Heart right ventricle (tissue), 16 donors: ENCODE data around the gene PKDCC. TPM values are rescaled to one million over a fixed set of nuclear protein-coding genes. Genes with fewer than 3 reads are reported as not detected.

Source experiments
- ATAC-seq, 8 donors: fragments of 200-7000 bp; cut with Tn5 transposase; one replicate each; pipeline ENCODE4 v1.9.1; 2020; ENCODE audit warnings: mild to moderate bottlenecking in 8 of 8, moderate library complexity in 8 of 8, moderate number of reproducible peaks in 1 of 8
- DNase-seq, 2 donors: peaks; one replicate each; pipeline ENCODE4 v3.0.0-alpha.2; 2020
- H3K27ac ChIP-seq, 10 donors: fragments of 200-600 bp; sonication (generic) in 2 of 10; one replicate each; pipeline versions ENCODE4 v1.5.0 to v1.8.0; 2020 to 2022; ENCODE audit warnings: mild to moderate bottlenecking in 3 of 10
- H3K27me3 ChIP-seq, 7 donors: fragments of 200-600 bp; one replicate each; pipeline ENCODE4 v1.8.0; 2021 to 2022; ENCODE audit warnings: mild to moderate bottlenecking in 2 of 7
- H3K36me3 ChIP-seq, 9 donors: fragments of 200-600 bp; sonication (generic) in 1 of 9; one replicate each; pipeline versions ENCODE4 v1.5.0 to v1.8.0; 2020 to 2022; ENCODE audit warnings: mild to moderate bottlenecking in 2 of 9
- H3K4me1 ChIP-seq, 9 donors: fragments of 200-600 bp; sonication (generic) in 1 of 9; one replicate each; pipeline versions ENCODE4 v1.5.0 to v1.8.0; 2020 to 2022; ENCODE audit warnings: mild to moderate bottlenecking in 4 of 9
- H3K4me3 ChIP-seq, 10 donors: fragments of 200-600 bp; sonication (generic) in 2 of 10; one replicate each; pipeline versions ENCODE4 v1.5.0 to v1.8.0; 2020 to 2022; ENCODE audit warnings: mild to moderate bottlenecking in 7 of 10, moderate library complexity in 2 of 10
- H3K9me3 ChIP-seq, 11 donors: fragments of 200-600 bp in 10 of 11; sonication (generic) in 2 of 11; one replicate each; pipeline versions ENCODE4 v1.5.0 to v1.8.0; 2013 to 2022; ENCODE audit warnings: mild to moderate bottlenecking in 2 of 11, control low read depth in 1 of 11, moderate library complexity in 1 of 11
- WGBS, 2 donors: extraction: QIAGEN DNeasy Blood & Tissue Kit; methylation state at CpG; one replicate each; pipeline ENCODE4 v1.1.7; 2013; ENCODE audit warnings: inconsistent platforms in 1 of 2; 5-methylcytosine and 5-hydroxymethylcytosine counted together
- intact Hi-C, 10 donors: fragments of 100-400 bp; cut with DNase I; formaldehyde crosslinking; loops; one replicate each; pipeline versions ENCODE4 v1.11.1 to v1.14.2; 2022
- polyA plus RNA-seq, 2 donors: library from polyadenylated mRNA; stranded (reverse); fragments of 200-250 nt; gene quantifications; one replicate each; pipeline ENCODE4 v1.2.3, GENCODE V29; 2013
- total RNA-seq, 10 donors: library from RNA; stranded (reverse); fragmentation: NEBNext Ultra II Directional in 3 of 10; extraction: Animal tissue kit (Norgen Biotek cat#: 25700) in 3 of 10; gene quantifications; one replicate each; pipeline versions ENCODE4 v1.2.1 to v1.2.4, GENCODE V29; 2021 to 2023
- TF ChIP-seq, protein P1 (sequence below), 9 donors: fragments of 200-600 bp; sonication (generic) in 2 of 9; IDR thresholded peaks; one replicate each; pipeline versions ENCODE4 v1.5.0 to v1.8.0; 2021 to 2022; ENCODE audit warnings: antibody characterized with exemption in 9 of 9, mild to moderate bottlenecking in 5 of 9, moderate library complexity in 1 of 9
- donor health status: Arrhythmogenic right ventricular cardiomyopathy.
- donor health status: ischemic (EF 13 %, LVEDD 7.1; RV severe dilation, severe dysfunction).
- donor health status: healthy with polysubstance abuse.
- donor health status: DM: no; HTN: yes; CAD: no.
- donor health status: DM: no; HTN: no; CAD: no.
- donor health status: ischemic (EF 25% LVEDD 6.9; RV normal size, moderate dysfunction).
- donor health status: ischemic (EF 25% LVEDD 5.7; RV mildly dilated, moderate dysfunction).
- donor health status: healthy.
- donor health status: DM: yes; HTN: yes; CAD: no.
- donor health status: Ischemic cardiomyopathy.
- donor health status: ischemic (EF 35%, LVEDD 5.7; RV mildly dilated, moderate dysfunction).
- donor health status: nonischemic (EF 11% LVEDD 7.7; RV severe dilation, severe dysfunction).
- donor health status: DM: yes; HTN: yes; CAD: no.
- donor health status: PGD.
- donor health status: ischemic (EF 29% LVEDD 5.4; RV normal size, mild dysfunction).
- donor health status: nonischemic (EF 23%, LVEDD 6.1; RV moderate dilation, normal function).

PKDCC gene
- total and polyA plus RNA-seq, 12 donors = 25.1 to 263 (median 51.4) TPM

DNA sequence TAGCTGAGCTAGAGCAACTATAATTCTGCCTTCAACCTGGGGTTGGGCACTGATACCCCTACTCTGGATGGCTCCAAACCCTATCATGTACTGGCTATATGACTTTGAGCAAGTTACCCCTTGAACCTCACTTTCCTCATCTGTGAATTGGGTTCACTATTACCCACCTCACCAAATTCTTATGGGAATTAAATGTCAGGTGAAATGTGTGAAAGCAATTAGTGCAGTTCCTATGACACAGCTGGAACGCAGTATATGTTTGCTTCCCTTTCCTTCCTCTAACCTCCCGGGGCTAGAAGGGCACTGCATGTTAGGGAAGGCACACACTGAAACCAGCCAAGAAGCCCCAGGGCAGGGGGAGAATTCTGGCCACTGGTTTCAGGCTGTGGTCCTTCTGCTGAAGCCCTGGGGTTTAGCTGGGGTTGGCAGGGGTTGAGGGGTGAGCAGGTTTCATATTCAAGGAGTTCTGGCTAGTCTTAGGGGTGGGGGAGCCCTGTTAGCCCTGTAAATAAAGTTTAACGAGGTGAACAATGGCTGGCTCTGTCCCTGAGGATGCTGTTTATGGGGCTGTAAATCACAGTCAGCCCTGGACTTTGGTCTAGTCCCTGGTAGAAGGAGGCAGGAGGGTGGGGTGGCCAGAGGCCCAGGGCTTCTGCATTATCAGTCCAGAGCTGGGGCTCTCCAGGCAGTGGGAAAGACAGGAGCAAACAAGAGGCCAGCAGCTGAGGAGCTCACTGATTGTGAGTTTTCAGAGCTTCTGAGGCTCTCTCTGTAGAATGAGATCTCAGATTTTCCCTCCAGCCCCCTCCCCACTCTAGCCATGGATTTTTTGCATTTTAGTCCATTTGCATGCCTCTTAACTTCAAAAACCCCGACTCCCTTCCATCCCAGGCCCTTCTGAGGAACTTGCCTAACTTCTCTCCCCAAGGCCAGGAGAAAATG lies 8.0 kb downstream of the PKDCC start:
- TF ChIP-seq, protein P1, sequence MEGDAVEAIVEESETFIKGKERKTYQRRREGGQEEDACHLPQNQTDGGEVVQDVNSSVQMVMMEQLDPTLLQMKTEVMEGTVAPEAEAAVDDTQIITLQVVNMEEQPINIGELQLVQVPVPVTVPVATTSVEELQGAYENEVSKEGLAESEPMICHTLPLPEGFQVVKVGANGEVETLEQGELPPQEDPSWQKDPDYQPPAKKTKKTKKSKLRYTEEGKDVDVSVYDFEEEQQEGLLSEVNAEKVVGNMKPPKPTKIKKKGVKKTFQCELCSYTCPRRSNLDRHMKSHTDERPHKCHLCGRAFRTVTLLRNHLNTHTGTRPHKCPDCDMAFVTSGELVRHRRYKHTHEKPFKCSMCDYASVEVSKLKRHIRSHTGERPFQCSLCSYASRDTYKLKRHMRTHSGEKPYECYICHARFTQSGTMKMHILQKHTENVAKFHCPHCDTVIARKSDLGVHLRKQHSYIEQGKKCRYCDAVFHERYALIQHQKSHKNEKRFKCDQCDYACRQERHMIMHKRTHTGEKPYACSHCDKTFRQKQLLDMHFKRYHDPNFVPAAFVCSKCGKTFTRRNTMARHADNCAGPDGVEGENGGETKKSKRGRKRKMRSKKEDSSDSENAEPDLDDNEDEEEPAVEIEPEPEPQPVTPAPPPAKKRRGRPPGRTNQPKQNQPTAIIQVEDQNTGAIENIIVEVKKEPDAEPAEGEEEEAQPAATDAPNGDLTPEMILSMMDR (IDR thresholded peaks at IDR 0.05) = no peak
- Histone ChIP-seq H3K4me3 (no peak overlapping the region), H3K9me3 (no peaks in the 10 kb centered on the region), H3K27ac (peak overlapping the region in 8 of 10 donors; percentile 26 to 94 (median 90)), H3K27me3 (no peaks in the 10 kb centered on the region), H3K4me1 (peaks cover 31 to 88% (median 76%) of the 10 kb centered on the region in 9 donors), H3K36me3 (peaks cover 0 to 72% (median 38%) of the 10 kb centered on the region in 9 donors)
- no peak for DNase-seq
- no peak for ATAC-seq
- 42 to 62% methylated on average over 4 of the region's 4 CpGs for WGBS, 2 donors
- intact Hi-C loops = no loop called here

DNA sequence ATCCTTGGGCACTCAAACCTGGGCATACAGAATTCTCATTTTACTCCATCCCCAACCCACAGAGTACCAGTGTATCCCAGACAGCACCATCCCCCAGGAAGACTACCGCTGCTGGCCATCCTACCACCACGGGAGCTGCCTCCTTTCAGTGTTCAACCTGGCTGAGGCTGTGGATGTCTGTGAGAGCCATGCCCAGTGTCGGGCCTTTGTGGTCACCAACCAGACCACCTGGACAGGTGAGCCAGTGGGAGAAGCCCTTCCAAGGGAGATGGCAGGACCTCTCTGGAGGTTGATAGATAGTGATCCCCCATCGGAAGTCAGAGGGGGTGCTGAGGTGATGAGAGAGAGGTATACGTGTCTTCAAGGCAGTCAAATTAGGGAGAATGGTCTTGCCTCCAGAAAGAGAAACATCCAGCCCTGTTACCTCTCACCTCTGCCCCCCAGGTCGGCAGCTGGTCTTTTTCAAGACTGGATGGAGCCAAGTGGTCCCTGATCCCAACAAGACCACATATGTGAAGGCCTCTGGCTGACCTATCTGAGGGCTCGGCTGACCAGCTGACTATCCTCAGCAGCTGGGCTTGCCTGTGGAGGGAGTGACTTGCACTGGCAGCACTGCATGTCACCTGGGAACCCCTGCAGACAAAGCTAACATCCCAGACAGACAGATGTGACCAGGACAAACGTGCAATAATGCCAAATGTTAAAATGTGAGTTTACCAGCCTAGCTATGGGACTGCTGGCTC lies 9.5 kb downstream of the PKDCC start:
- Histone ChIP-seq H3K36me3 (peaks cover 0 to 72% (median 38%) of the 10 kb centered on the region in 9 donors), H3K4me1 (peaks cover 27 to 87% (median 72%) of the 10 kb centered on the region in 9 donors), H3K4me3 (no peak overlapping the region), H3K9me3 (no peaks in the 10 kb centered on the region), H3K27me3 (no peaks in the 10 kb centered on the region), H3K27ac (peak overlapping the region in 5 of 10 donors; percentile 9 to 93 (median 90))
- TF ChIP-seq, protein P1 (IDR thresholded peaks at IDR 0.05) = no peak
- WGBS, 2 donors = 81 to 88% methylated on average over 8 of the region's 8 CpGs
- DNase-seq (no peak), ATAC-seq (no peak)
- intact Hi-C loops = no loop called here

DNA sequence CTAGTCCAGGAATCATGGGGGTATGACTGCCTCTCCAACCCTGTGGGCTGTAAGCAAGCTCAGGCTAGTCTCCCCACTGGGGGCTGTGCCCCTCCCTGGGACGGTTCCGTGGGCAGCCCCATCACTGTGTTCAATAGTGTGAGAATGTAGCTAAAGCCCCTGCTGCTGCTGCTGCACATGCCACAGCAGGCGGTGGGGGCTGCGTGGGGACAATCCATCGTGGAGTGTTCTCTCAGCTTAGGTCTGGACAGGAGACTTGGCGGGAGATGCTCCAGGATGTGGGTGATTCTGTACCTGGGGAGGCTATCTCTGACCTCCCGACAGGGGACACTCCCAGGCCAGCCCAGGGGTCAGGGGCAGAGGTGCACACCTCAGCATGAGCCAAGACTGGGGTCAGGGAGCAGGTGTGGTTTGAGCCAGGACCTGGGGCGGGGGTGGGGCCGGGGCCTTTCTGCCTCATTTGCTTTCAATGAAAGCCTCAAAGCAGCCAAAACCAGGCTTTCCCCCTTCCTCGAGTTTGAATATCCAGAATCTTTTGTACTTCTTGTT lies 10.2 kb downstream of the PKDCC start:
- Histone ChIP-seq H3K27me3 (no peaks in the 10 kb centered on the region), H3K36me3 (peaks cover 0 to 68% (median 38%) of the 10 kb centered on the region in 9 donors), H3K4me1 (peaks cover 26 to 81% (median 65%) of the 10 kb centered on the region in 9 donors), H3K27ac (peak overlapping the region in 2 of 10 donors; percentile 91 to 93), H3K4me3 (no peak overlapping the region), H3K9me3 (no peaks in the 10 kb centered on the region)
- TF ChIP-seq, protein P1 (IDR thresholded peaks at IDR 0.05) = no peak
- ATAC-seq (no peak), DNase-seq (no peak)
- WGBS, 2 donors = 87 to 88% methylated on average over 10 of the region's 10 CpGs
- intact Hi-C loops = no loop called here
